ENCODE data around the gene ALKBH3.

DNA sequence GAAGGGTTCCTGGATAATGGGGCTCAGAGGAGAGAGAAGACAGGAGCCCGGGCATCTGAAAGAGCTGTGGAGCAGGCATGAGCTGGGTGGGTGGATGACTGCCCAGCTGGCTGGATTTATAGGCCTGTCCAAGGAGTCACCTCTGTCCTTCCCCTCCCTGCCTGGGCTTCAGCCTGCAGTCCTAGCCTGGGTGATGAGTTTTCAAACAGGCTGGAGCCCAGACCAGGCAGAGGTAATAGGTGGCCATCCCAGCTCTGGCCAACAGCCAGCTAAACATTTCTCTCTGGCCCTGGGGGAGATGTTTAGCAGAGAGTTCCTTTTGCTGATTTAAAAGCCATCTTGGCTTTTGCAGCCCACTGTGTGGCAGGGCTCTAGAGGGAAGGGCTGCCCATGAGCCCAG is 67.2 kb downstream of the ALKBH3 start:
- TF ChIP-seq, protein P1, sequence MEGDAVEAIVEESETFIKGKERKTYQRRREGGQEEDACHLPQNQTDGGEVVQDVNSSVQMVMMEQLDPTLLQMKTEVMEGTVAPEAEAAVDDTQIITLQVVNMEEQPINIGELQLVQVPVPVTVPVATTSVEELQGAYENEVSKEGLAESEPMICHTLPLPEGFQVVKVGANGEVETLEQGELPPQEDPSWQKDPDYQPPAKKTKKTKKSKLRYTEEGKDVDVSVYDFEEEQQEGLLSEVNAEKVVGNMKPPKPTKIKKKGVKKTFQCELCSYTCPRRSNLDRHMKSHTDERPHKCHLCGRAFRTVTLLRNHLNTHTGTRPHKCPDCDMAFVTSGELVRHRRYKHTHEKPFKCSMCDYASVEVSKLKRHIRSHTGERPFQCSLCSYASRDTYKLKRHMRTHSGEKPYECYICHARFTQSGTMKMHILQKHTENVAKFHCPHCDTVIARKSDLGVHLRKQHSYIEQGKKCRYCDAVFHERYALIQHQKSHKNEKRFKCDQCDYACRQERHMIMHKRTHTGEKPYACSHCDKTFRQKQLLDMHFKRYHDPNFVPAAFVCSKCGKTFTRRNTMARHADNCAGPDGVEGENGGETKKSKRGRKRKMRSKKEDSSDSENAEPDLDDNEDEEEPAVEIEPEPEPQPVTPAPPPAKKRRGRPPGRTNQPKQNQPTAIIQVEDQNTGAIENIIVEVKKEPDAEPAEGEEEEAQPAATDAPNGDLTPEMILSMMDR (IDR thresholded peaks at IDR 0.05) = no peak
- TF ChIP-seq ZFX (IDR thresholded peaks at IDR 0.05; ENCODE audit: borderline replicate concordance) = no peak

Measured in 22Rv1 (cell line).